Measurements from ENCODE around the gene PLAU.
"Not testable (repeated sequence)": the region's sequence is repeated elsewhere in the genome, so short reads cannot be mapped to it uniquely, and the experiment has no call there.

The PLAU gene

DNA sequence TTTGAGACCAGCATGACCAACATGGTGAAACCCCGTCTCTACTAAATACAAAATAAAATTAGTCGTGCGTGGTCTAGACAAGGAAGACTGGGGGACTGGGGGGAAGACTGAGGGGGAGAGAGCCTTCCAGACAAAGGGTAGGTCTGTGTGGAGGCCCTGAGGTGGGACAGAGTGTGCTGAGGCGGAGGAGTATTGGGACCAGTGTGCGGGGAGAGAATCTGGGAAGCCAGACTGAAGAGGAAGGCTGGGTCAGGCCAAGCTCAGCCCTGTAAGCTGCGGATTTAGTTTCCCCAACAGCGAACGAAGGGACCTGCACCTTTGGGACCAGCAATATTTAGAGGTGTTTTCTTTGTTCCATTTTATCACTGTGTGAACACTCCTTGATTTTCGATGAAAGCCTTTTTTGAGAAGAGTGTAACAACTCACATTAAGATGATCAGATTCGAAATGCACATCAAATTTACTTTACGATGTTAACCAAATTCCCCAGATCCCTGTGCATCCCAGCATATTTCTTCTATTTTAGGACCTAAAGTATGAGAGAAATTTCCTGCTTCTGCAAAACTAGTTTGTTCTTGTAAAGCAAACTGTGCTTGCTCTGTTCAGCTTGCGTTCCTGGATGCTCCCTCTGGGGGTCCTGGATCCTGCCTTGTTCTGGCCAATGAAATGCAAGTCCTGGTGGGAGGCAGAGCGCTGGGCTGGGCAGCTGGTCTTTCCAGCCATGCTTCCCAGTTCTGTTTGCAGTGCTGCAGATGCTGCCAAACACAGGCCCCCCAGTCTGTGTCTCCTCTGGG lies 39.4 kb downstream of the PLAU start:
- no peak for DNase-seq (ENCODE audit: low read depth)

DNA sequence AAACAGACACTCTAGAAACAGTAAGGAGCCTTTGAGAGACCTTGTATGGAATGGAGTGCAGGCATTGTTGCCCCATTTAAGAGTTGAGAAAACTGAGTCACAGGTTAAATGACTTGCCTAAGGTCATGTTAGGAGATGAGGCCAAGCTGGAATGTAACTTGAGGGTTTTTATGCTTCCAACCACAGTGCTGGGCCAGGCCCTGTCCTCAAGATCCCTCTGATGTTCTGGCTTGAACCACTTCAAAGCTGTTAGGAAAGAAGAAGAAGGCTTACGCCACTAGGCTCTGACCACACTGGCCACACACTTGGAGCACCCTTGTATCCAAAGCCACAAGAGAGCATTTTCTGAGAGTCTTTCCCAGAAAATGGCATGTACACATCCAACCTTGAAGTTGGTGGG lies 42.7 kb downstream of the PLAU start:
- no peak for DNase-seq (ENCODE audit: low read depth)

DNA sequence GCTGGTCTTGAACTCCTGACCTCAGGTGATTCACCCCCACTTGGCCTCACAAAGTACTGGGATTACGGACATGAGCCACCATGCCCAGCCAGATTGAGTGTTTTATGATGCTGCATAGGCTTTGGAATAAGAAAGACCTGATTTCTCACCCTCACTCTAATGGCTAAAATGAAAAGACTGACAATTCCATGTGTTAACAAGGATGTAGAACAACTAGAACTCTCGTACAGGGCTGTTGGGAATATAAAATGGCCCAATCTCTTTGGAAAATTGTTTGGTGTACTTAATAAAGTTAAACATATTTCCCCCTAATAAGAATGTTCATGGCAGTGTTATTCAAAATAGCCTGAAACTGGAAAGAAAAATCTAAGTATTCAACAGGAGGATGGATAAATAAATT lies 43.8 kb downstream of the PLAU start:
- no peak for DNase-seq (ENCODE audit: low read depth)

DNA sequence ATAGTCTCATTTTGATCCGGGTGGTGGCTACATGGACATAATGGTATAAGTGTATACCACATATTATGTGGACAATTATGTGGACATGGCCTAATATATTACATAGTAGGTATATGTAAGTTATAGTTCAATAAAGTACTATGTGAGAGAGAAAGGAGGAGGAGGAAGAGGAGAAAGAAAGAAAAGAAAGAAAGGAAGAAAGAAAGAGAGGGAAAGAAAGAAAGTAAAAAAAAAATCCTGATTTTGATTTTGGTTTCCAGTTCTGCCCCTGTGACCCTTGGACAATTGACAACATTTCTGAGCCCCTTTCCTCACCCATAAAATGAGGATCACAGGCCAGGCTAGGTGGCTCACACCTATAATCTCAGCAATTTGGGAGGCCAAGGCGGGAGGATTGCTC lies 44.8 kb downstream of the PLAU start:
- DNase-seq (ENCODE audit: low read depth): no peak

DNA sequence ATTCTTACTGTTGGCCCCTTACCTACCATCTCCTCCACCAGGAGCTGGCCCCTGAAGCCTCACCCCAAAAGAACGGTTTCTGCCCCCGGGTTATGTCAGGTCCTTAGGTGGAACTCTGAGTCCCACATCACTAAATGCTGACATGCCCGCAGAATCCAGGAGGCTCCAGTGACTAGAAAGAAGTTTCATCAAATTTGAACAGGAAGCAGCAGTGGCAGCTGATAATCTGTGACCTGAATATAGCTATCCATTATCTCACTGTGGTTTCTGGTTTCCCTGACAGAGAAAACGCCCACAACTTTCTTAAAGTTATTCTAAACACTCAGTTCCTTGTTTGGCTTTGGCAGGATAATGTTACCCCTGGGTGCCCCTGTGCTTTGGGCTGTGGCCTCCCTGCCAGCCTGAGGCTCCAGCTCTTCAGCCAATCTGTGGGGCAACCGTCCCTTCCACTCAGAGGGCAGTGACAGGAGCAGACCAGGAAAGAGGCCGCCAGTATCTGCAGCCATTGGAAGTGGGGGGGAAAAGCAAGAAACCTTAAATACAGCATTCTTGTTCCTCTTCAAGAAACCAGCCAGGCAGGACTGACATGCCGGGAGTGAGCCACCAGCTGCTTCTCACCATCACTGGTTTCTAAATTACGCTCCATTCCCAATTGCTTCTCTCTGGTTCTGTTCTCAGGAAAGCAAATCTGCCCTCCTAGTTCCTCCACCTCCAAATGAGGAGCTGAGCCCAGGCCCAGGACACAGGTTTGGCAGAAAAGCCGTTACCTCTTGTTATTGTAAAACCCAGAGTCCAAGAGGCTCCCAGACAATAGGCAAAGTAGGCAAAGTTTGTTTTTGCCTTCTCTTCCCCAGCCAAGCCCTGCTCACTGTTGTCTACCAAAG lies 45.8 kb downstream of the PLAU start:
- DNase-seq (ENCODE audit: low read depth): peak; percentile 2

DNA sequence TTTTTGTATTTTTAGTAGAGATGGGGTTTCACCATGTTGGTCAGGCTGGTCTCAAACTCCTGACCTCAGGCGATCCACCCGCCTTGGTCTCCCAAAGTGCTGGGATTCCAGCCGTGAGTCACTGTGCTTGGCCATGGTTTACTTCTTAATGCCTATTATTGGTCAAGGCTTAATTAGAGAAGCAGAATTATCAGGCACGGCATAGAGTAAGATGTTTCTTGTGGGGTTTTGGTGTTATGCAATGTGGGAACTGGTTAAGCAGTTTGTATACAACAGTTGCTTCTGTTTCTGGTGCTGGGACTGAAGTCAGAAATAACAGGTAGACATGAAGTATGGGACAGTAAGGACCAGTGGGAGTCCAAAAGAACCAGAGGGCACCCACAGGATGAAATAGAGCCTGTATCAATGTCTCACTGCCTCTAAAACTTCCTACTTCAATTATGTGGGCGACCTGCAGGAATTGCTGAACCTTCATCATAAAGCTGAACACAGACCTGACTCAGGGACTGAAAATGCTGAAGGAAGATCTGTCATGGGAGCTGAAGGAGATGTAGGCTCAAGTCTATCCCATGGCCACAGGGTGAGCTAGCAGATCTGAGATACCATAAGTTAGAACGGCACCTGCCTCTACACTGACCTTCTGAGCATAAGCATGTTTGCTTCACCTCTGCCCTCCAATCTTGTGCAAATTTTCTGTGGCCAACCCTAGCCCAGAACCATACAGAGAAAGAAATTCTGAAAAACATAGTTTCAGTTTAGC lies 48.7 kb downstream of the PLAU start:
- DNase-seq (ENCODE audit: low read depth): no peak

DNA sequence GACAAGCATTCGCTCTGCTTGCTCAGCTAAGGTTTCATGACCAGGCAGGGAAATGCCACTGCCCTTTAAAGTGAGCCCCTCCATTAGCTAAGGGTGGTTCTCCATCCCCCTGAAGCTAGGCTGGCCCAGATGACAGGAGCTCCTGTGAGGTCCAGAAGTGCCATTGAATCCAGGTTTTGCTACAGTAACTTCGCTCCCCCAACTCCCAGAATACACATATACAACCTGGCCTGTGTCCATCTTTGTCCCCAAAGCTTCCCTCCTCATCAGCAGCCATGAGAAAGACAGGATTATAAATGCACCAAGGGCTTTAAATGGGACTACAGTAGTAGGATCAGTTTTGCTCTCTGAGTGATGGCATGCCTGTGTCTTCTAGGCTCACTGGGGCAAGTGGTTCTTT lies 51.5 kb downstream of the PLAU start:
- no peak for DNase-seq (ENCODE audit: low read depth)

DNA sequence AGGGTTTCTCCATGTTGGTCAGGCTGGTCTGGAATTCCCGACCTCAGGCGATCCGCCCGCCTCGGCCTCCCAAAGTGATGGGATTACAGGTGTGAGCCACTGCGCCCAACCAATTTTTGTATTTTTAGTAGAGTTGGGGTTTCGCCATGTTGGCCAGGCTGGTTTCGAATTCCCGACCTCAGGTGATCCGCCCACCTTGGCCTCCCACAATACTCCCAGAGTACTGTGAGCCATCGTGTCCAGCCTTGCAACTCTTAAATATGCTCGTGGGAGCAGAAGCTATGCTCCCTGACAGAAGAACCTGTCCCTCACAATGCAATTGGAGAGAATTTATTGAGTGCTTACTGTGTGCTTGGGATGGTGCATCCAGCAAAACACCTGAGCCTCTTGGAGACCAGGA lies 52.6 kb downstream of the PLAU start:
- not testable (repeated sequence) for DNase-seq (ENCODE audit: low read depth)

DNA sequence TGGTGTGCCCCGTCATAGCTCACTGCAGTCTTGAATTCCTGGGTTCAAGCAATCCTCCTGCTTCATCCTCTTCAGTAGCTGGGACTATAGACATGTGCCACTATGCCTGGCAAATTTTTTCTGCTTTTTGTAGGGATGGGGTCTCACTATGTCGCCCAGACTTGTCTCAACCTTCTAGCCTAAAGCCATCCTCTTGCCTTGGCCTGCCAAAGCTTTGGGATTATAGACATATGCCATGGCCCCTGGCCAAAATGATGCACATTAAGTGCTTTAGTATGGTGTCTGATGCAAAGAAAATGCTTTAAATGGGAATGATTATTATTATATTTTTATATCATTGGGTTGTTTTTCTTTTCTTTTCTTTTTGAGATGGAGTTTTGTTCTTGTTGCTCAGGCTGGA lies 53.8 kb downstream of the PLAU start:
- no peak for DNase-seq (ENCODE audit: low read depth)

DNA sequence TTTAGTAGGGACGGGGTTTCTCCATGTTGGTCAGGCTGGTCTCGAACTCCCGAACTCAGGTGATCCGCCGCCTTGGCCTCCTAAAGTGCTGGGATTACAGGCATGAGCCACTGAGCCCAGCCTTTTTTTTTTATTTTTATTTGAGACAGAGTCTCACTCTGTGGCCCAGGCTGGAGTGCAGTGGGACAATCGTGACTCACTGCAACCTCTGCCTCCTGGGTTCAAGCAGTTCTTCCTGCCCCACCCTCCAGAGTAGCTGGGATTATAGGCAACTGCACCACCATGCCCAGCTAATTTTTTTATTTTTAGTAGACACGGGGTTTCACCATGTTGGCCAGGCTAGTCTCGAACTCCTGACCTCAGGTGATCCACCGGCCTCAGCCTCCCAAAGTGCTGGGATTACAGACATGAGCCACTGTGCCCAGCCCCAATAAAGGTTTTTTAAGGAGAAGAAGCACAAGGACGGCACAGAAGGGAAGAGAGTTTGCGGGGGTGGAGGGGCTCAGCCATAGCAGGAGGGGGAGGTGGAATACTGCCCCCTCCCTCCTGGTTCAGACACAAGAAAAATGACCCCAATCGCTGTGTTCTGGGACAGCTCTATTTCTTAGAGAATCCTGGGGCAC lies 54.4 kb downstream of the PLAU start:
- not testable (repeated sequence) for DNase-seq (ENCODE audit: low read depth)

DNA sequence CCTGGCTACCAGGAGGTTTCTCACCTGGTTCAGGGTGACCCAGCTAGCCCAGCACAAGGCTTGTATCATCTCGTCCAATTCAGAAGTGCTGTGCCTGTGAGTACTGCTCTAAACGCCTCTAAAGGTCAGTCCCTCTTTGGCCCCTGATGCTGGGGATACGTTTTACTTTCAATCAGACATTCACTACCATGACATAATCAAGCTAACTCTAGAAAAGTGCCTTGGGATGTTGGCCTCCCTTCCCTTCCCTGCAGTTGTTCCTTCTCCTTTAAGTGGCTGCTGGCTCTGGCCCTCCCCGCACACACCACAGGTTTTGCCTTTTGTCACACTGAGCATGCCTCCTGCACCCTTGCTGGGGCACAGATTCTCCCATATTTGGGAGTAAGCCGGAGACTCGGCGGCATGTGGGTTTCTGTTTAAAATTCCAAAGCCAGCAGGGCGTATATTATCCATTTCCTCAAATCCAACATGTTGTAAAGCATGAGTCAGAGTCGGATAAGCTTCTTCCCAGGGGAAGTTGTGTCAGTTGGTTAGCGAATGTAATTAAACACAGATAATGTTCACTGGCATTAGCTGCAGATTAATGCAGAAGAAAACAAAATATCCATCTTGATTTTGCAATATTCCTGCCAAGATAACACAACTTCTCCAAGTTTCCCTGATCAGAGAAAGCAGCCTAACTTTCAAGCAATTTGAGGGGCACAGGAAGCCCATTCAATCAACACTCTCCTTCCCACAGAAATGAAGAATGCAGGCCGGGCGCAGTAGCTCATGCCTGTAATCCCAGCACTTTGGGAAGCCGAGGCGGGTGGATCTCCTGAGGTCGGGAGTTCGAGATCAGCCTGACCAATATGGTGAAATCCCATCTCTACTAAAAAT lies 55.2 kb downstream of the PLAU start:
- DNase-seq (ENCODE audit: low read depth): no peak

DNA sequence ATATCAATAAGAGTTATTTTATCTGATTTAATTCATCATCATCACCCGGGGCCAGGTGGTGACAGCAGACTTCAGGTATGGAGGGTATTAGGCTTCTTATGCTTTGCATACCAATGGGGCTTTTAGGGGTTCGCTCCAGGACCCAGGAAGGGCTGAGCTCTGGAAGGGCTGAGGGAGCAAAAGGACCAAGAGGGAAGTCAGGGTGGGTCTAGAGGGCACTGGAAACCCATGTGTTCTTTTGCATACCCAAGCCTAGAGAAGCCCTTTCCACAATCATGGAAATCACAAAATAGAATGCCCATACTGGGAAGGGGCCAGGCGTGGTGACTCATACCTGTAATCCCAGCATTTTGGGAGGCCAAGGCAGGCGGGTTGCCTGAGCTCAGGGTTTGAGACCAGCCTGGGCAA lies 56.1 kb downstream of the PLAU start:
- no peak for DNase-seq (ENCODE audit: low read depth)

All from activated T-helper 9 cell treated with anti-CD3 and anti-CD28 coated beads, Interleukin-2, amount 50 U/mL, for 16 hours (primary cell).